Kidney glomerular epithelial cell (primary cell): ENCODE results near the gene RGL1.

Experiments
- DNase-seq: peaks from one replicate; lab custom pipeline; 2025; lab: John Stamatoyannopoulos, UW

Gene RGL1

GRCh38 chr1:183918589-183918988 is 113.7 kb downstream of the RGL1 start:
- DNase-seq: no peak

DNA sequence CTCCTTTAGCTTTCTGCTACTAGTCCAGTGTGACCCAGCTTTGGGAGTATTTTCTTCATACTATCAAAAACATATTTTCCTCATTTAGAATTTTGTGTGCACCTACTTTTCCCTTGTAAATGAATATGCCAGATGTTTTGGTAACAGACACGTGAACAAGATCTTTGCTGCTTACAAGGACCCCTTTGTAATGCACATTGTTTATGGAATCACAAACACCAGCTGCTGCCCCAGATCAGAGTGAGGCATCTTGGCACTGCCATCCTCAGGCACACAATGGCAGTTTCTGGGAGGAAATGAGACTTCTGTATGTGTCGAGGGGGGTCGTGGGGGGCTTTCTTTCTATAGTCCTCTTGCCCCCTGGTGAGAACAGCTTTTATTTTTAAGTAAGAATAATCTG is 115.7 kb downstream of the RGL1 start:
- no peak for DNase-seq

DNA sequence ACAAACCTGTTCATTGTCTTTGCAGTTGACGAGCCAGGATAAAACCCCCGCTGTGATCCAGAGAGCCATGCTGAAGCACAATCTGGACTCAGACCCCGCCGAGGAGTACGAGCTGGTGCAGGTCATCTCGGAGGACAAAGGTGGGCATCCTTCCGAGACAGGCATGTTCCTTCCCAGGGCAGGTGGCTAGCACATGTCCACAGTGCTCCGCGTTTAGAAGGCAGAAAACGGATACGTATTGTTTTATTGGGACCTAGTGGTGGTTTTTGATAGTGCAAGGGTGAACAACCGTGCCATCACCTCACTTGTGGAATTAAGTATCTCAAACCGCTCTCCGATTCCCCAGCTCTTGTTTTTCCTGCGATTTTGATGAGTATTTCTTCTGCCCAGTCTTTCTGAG is 117.3 kb downstream of the RGL1 start:
- DNase-seq: no peak

- no peak for DNase-seq
These were observed 121.0 kb downstream of the RGL1 start for GRCh38 chr1:183925947-183926346.

DNA sequence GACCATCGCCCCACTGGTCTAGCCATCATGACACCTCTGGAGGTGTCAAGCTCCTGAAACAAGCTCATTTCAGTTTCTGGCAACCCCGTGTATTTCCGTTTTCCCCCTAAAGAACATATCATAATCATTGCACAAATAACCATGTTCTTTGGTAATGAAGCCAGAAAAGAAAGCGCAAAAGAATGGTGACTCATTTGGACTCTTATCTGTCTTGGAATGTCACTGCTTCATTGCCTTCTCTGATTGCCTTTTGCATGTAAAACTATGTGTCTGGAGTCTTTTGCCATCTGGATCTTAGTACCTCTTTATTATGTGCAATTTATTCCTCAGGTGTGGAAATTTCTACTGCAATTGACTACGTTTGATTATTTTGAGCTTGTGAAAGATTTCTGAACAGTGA is 122.1 kb downstream of the RGL1 start:
- peak; percentile 20 for DNase-seq

DNA sequence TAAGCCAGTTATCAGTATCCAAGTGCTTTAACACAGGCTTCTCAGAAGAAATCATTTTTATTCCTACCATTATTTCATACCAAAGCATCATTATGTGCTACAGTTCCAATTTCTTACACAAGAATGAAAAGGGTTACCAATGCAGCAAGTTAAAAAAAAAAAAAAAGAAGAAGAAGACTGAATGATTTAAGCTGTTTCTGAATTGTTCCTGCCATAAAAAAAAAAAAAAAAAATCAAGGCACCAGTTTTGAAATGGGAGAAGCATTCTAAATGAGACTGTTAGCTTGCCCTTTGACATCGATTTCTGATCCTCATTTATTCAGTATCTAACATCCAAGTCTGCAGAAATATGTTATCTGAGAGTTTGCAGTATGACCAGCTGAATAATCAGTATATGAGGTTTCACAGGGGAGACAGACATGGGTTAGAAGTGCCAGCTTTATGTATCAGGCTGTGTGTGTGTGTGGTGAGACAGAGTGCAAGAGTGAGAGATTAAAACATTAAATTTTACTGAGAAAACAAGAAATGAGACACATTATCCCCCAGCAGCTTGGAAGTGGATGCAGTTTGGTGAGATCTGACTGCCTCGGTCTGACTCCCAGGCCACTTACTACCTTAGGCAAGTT is 126.8 kb downstream of the RGL1 start:
- DNase-seq: no peak

GRCh38 chr1:183932412-183932811 is 127.5 kb downstream of the RGL1 start:
- no peak for DNase-seq

- no peak for DNase-seq
These were observed 128.7 kb downstream of the RGL1 start for GRCh38 chr1:183933528-183934179.

GRCh38 chr1:183934314-183934713 is 129.4 kb downstream of the RGL1 start:
- no peak for DNase-seq

DNA sequence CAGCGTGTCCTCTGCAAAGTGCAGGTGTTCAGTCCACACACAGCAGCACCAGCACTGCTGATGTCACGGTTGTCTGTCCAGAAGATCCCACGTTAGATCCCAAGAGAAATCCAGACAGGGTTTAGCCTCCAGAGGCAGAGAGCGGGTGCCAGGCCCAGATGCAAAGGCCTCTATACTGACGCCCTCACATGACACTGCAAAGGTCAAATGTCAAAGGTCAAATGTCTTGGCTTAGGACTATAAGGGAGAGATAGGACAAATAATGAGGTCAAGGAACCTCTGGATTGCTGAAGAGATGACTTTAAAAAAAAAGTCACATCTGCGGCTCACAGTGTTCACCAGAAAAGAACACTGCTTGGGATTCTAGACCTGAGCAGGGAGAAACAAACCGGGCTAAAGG is 131.1 kb downstream of the RGL1 start:
- DNase-seq: no peak

- DNase-seq: no peak
These were observed 131.9 kb downstream of the RGL1 start for GRCh38 chr1:183936791-183937190.

DNA sequence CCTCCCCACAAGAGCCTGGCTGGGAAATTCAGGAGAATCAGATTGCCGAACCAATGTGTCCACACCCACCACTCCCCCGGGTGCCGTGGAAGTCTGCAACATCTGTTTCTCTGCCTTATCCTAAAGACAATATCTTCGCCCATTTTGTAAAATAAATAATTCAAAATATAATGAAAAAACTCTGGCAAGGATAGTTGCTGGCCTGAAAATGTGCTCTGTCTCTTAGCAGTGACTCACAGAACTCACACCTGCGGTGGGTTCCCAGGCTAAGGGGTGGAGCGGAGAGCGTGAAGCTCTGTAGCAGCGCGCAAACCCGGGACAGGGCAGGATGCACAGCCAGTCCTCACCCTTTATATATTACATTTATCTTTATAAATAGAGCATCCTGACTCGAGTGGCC is 132.7 kb downstream of the RGL1 start:
- no peak for DNase-seq

- DNase-seq: no peak
These were observed 136.1 kb downstream of the RGL1 start for GRCh38 chr1:183941001-183941400.

GRCh38 chr1:183942933-183943693 is 138.2 kb downstream of the RGL1 start:
- peak; percentile 38 for DNase-seq

DNA sequence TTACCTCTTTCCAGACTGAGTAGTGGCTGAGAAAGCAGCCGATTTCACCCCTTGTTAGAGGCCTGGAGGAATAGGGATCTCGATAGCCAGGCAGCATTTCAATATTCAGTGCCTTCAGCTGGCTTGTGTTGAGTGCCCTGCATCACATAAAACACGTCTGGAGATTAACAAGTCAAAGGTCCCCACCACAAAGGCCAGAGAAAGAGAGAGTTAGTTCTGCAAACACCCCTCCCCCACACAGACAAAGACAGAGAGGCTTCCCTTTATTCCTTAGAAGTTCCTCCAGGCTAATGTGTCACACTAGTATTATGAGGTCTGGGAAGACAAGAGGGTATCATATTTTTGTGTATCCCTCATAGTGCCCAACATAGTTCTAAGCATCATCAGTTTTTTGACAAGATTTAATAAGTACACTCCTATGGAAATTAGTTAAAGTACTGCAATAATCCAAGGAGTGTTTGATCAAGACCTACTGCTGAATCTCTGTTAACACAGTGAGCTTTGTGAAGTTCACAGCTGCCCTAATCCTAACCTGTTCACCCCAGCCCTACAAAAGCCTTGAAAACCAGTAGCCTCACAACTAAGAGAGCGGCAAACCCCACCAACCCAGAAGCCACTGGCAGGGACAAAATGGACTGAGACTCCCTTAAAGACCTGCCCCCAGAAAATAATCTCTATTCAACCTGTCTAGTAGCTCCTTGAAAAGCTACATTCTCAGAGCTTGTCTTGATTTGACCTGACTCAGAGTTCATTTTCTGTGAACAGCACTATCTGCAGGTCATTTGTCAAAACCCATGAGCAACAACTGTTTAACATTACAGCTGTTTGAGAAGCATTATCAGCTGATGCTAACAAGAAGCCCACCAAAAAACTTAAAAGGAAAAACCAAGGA is 140.8 kb downstream of the RGL1 start:
- no peak for DNase-seq

DNA sequence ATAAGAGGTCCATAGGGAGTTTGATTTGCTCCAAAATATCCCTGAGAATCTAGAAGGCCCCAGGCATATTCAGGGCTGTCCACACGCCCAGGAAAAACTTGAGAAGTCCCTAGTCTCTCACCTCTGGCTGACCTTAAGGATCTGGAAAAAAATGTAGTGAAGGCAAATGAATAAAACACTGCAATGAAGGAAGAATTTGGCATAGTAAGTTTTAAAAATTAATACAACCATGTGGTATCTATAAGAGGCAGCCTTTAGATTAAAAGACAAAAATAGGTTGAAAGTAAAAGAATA is 141.3 kb downstream of the RGL1 start:
- DNase-seq: no peak

DNA sequence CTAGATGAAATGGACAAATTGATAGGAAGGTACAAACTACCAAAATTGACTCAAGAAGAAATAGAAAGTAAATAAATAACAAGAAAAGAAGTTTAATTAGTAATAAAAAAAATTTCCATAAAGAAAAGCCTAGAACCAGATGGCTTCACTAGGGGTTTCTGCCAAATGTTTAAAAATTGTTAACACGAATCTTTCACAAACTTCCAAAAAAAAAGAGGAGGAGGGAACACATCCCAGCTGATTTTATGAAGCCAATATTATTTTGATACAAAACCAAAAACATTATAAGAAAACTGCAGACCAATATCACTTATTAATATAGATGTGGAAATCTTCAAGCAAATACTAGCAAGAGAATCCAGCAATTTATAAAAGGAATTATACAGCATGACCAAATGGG is 143.1 kb downstream of the RGL1 start:
- DNase-seq: no peak

- DNase-seq: no peak
These were observed 147.2 kb downstream of the RGL1 start for GRCh38 chr1:183952101-183952500.

DNA sequence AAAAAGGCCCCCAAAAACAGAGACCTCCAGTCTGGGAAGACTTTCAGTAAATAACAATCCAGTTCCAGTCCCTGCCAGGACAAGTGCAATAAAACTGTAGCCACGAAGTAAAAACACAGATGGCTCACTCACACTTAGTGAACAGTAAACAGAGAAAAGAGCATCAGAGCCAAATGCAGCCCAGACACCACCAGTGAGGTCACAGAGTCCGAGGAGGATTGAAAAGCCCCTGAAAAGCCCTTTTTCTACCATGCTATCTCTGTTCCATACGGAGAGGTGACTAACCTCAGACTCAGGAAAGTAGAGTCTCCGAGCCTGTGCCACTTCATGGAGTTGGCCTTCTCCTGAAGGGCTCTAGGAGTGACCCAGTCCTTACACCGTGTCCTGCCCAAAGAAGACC is 148.1 kb downstream of the RGL1 start:
- no peak for DNase-seq

- no peak for DNase-seq
These were observed 149.6 kb downstream of the RGL1 start for GRCh38 chr1:183954496-183954895.

DNA sequence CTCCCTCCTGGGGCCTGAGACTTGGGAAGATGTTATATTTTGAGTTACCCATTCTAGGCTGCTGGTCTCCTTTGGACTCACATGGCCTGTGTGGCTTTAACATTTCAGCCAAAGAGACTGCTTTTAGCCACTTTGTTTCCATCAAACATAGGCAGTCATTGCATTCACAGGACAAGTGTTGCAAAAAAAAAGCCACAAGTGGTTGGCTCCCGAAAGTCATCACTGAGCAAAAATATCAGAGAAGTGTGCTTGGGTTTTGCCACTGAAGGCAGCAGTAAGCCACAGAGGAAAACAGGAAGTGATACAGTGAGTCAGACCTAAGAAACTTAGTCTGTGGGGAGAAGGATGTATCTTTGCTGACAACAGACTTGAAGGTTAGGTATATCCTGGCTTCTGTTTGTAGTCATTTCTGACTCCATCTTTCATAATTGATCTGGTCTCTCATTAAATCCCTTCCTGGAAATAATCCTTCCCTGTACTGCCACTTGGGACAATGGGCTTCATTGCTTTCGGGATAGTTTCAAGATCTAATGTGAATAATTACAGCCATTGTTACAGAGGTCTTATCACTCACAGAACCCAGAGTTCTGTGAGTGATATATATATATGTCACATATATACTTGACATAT is 151.8 kb downstream of the RGL1 start:
- DNase-seq: peak; percentile 64

GRCh38 chr1:183957216-183957830 is 152.4 kb downstream of the RGL1 start:
- DNase-seq: no peak
